SH-SY5Y (cell line): ENCODE data around the gene TSPEAR.

ENCODE experiments used
- GATA2 ChIP-seq: IDR thresholded peaks from 2 replicates; pipeline ENCODE4 v1.6.1; 2011; ENCODE audit warnings: mild to moderate bottlenecking, low read depth, low read length
- GATA3 ChIP-seq: IDR thresholded peaks from 2 replicates; pipeline ENCODE4 v1.6.1; 2011; ENCODE audit warnings: low read depth, mild to moderate bottlenecking, low read length, moderate library complexity

DNA sequence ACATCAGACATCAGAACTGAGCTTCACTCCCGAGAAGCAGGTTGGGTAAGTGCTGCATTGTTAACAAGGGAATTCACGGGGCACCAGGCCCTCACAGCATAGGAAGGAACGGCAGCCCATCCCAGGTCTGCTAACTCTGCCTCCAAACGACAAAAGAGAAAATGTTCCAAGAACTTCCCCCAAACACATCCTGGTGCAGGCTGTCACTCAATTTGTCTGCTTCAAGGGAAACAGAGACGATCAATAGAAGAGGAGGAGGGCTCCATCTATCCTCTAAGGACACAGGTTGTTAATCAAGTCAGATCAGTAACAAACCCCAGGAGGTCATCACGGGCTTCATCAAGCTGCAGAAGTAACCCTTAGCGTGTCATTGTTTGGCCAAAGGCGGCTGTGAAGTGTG, 3.5 kb upstream of the TSPEAR start:
- TF ChIP-seq GATA2 (no peak), GATA3 (no peak)
